A549 (cell line): ENCODE data around the gene GRHL3. TPM values are rescaled to one million over a fixed set of nuclear protein-coding genes. Genes with fewer than 3 reads are reported as not detected.

ENCODE experiments used
- ATAC-seq, 2 experiments: fragments of 200-7000 bp in 1 of 2; fragments of >200 bp in 1 of 2; cut with Nextera tagmentation in 1 of 2; cut with Tn5 transposase in 1 of 2; 3 replicates each; pipeline versions ENCODE4 v1.8.0 to v1.9.1; 2018 to 2020; ENCODE audit warnings: mild to moderate bottlenecking in 1 of 2, moderate library complexity in 1 of 2
- CTCF ChIA-PET: fragments of 300-600 bp; sonication (Branson Sonifier 250); formaldehyde crosslinking; extraction: SDS; loops from one replicate; lab custom pipeline; 2021; ENCODE audit warnings: antibody characterized with exemption, inconsistent platforms; lab: Yijun Ruan, JAX
- POLR2A ChIA-PET: fragments of 350-600 bp; formaldehyde crosslinking; extraction: SDS; loops from one replicate; lab custom pipeline; 2021; ENCODE audit warnings: antibody characterized with exemption, inconsistent platforms; lab: Yijun Ruan, JAX
- DNase-seq, 2 experiments: peaks; one replicate each; pipeline versions ENCODE4 v3.0.0 to v3.0.0-alpha.2; 2011 to 2016; ENCODE audit warnings: low read depth in 1 of 2, low spot score in 1 of 2
- FAIRE-seq: peaks from 2 replicates; lab custom pipeline; 2011; peaks lifted over from hg19 to GRCh38; lab: Jason Lieb, UNC
- H3K27ac ChIP-seq, 2 experiments: fragments of >200 bp; sonication (Bioruptor Twin); formaldehyde crosslinking; 3 replicates each; pipeline ENCODE4 v1.5.1; 2016 to 2017
- H3K4me1 ChIP-seq: fragments of >200 bp; sonication (Bioruptor Twin); formaldehyde crosslinking; 3 replicates; pipeline ENCODE4 v1.6.1; 2016
- H3K4me2 ChIP-seq: fragments of >200 bp; sonication (Bioruptor Twin); formaldehyde crosslinking; 3 replicates; pipeline ENCODE4 v1.6.1; 2016
- H3K4me3 ChIP-seq: fragments of >200 bp; sonication (Bioruptor Twin); formaldehyde crosslinking; 3 replicates; pipeline ENCODE4 v1.5.1; 2016
- H3K9me3 ChIP-seq: fragments of >200 bp; sonication (Bioruptor Twin); formaldehyde crosslinking; 3 replicates; pipeline ENCODE4 v1.6.1; 2016
- BCL3 ChIP-seq: fragments of >200 bp; sonication (Bioruptor Twin); formaldehyde crosslinking; IDR thresholded peaks from 3 replicates; pipeline ENCODE4 v1.6.1; 2016
- CEBPB ChIP-seq, 2 experiments: fragments of >200 bp in 1 of 2; sonication (Bioruptor Twin) in 1 of 2; formaldehyde crosslinking in 1 of 2; IDR thresholded peaks; 2 replicates each; pipeline ENCODE4 v1.6.1; 2012 to 2016
- EP300 ChIP-seq, 2 experiments: fragments of >200 bp; sonication (Bioruptor Twin); formaldehyde crosslinking; IDR thresholded peaks; 2 replicates in 1 of 2; 3 replicates in 1 of 2; pipeline ENCODE4 v1.6.1; 2016 to 2017
- FOSL2 ChIP-seq, 2 experiments: fragments of 450-650 bp in 1 of 2; fragments of >200 bp in 1 of 2; sonication (Bioruptor Twin) in 1 of 2; formaldehyde crosslinking; IDR thresholded peaks; 2 replicates each; pipeline versions ENCODE4 v1.5.0 to v1.6.1; 2016 to 2020; ENCODE audit warnings: mild to moderate bottlenecking in 1 of 2, moderate library complexity in 1 of 2
- FOXS1 ChIP-seq: fragments of 250-450 bp; sonication (Bioruptor Pico); IDR thresholded peaks from 2 replicates; pipeline ENCODE4 v1.5.0; 2020; ENCODE audit warnings: mild to moderate bottlenecking, moderate library complexity
- GATA3 ChIP-seq: IDR thresholded peaks from 2 replicates; pipeline ENCODE4 v1.6.1; 2012; ENCODE audit warnings: borderline replicate concordance
- HES2 ChIP-seq: fragments of >200 bp; sonication (Bioruptor Twin); formaldehyde crosslinking; IDR thresholded peaks from 2 replicates; pipeline ENCODE4 v1.6.1; 2016
- HEYL ChIP-seq: fragments of 250-450 bp; sonication (Bioruptor Pico); IDR thresholded peaks from 2 replicates; pipeline ENCODE4 v1.8.0; 2021; ENCODE audit warnings: mild to moderate bottlenecking, moderate library complexity
- HOXA7 ChIP-seq: fragments of 250-450 bp; sonication (Bioruptor Pico); IDR thresholded peaks from 2 replicates; pipeline ENCODE4 v1.5.0; 2020; ENCODE audit warnings: mild to moderate bottlenecking, moderate library complexity
- HOXB5 ChIP-seq: fragments of 250-450 bp; sonication (Bioruptor Pico); IDR thresholded peaks from 2 replicates; pipeline ENCODE4 v1.5.0; 2020; ENCODE audit warnings: mild to moderate bottlenecking, moderate library complexity
- JUN ChIP-seq, 2 experiments: fragments of >200 bp; sonication (Bioruptor Twin); formaldehyde crosslinking; IDR thresholded peaks; 2 replicates in 1 of 2; 3 replicates in 1 of 2; pipeline ENCODE4 v1.6.1; 2016 to 2017
- JUNB ChIP-seq: fragments of >200 bp; sonication (Bioruptor Twin); formaldehyde crosslinking; IDR thresholded peaks from 2 replicates; pipeline ENCODE4 v1.6.1; 2016
- MAFK ChIP-seq: fragments of 450-650 bp; IDR thresholded peaks from 2 replicates; pipeline ENCODE4 v1.6.1; 2014; ENCODE audit not compliant: partially characterized antibody
- MAX ChIP-seq: IDR thresholded peaks from 2 replicates; pipeline ENCODE4 v1.6.1; 2012
- NFE2L2 ChIP-seq: fragments of 150-350 bp; conservative IDR thresholded peaks from 2 replicates; pipeline ENCODE4 v1.6.1; 2014; ENCODE audit warnings: low read length
- NPAS2 ChIP-seq: fragments of 250-450 bp; sonication (Bioruptor Pico); IDR thresholded peaks from 2 replicates; pipeline ENCODE4 v1.8.0; 2022; ENCODE audit warnings: mild to moderate bottlenecking, moderate library complexity, borderline replicate concordance
- NR3C1 ChIP-seq: fragments of >200 bp; sonication (Bioruptor Twin); formaldehyde crosslinking; IDR thresholded peaks from 3 replicates; pipeline ENCODE4 v1.6.1; 2017
- RAD21 ChIP-seq, 2 experiments: fragments of >200 bp in 1 of 2; sonication (Bioruptor Twin) in 1 of 2; formaldehyde crosslinking in 1 of 2; IDR thresholded peaks in 1 of 2; conservative IDR thresholded peaks in 1 of 2; 2 replicates in 1 of 2; 3 replicates in 1 of 2; pipeline ENCODE4 v1.6.1; 2012 to 2018; ENCODE audit warnings: inconsistent platforms in 1 of 2
- REST ChIP-seq: fragments of 200-600 bp; sonication (generic); IDR thresholded peaks from 2 replicates; pipeline ENCODE4 v1.6.1; 2016; ENCODE audit warnings: antibody characterized with exemption, mild to moderate bottlenecking, moderate library complexity
- SMC3 ChIP-seq: fragments of >200 bp; sonication (Bioruptor Twin); formaldehyde crosslinking; IDR thresholded peaks from 3 replicates; pipeline ENCODE4 v1.6.1; 2018; ENCODE audit warnings: inconsistent platforms
- ZC3H11A ChIP-seq: fragments of 450-650 bp; IDR thresholded peaks from 2 replicates; pipeline ENCODE4 v1.6.1; 2014; ENCODE audit warnings: antibody characterized with exemption, mild to moderate bottlenecking
- ZSCAN20 ChIP-seq: fragments of 250-450 bp; sonication (Bioruptor Pico); IDR thresholded peaks from 2 replicates; pipeline ENCODE4 v1.8.0; 2022; ENCODE audit warnings: mild to moderate bottlenecking, moderate library complexity
- WGBS: methylation state at CpG from one replicate; pipeline ENCODE4 v1.1.6; 2017; ENCODE audit errors: missing lambda C conversion rate; 5-methylcytosine and 5-hydroxymethylcytosine counted together
- polyA plus RNA-seq, 4 experiments: library from polyadenylated mRNA; depleted of rRNA in 3 of 4; stranded (reverse); fragments of >200 nt; fragmentation: RNase III in 1 of 4; extraction: RNeasy Plus Mini Kit Qiagen cat#74134 plus additional on column Dnase treatment in 1 of 4; gene quantifications; 2 replicates in 3 of 4; 3 replicates in 1 of 4; pipeline ENCODE4 v1.2.3, GENCODE V29; 2011 to 2017

GRHL3 gene
- polyA plus RNA-seq, 2 of the 4 experiments (the other 2 are of a cell fraction), result 0.58 to 1.6 TPM

- peaks cover 68% of the 10 kb centered on the region for H3K4me1 ChIP-seq
- ChIA-PET CTCF (interaction anchor here (0.9 to 7.8 kb wide), 8 partner anchors 14 to 99 kb away, joined by 3 to 52 read pairs (median 4); no protein-coding TSS in a partner anchor), POLR2A (interaction anchor here (0.6 to 1.8 kb wide), 4 partner anchors 10 to 495 kb away, joined by 3 to 14 read pairs (median 5); no protein-coding TSS in a partner anchor)
- FAIRE-seq (peak; percentile 54), DNase-seq (peak; percentile 56 to 96), ATAC-seq (peak; percentile 74 to 84)
- no peak overlapping the region for H3K4me3 ChIP-seq
- no peaks in the 10 kb centered on the region for H3K9me3 ChIP-seq
- H3K4me2 ChIP-seq, result peak overlapping the region; percentile 73
- TF ChIP-seq EP300 (IDR thresholded peaks at IDR 0.05) (peak; percentile 61 to 67; a peak in 3 of 5 replicates), FOXS1 (no peak), RAD21 (conservative IDR thresholded peaks at IDR 0.05 in 1 of 2, IDR thresholded peaks at IDR 0.05 in 1 of 2) (peak; percentile 13 to 23; a peak in 2 of 5 replicates), GATA3 (peak; percentile 76), REST (no peak), ZC3H11A (no peak), CEBPB (IDR thresholded peaks at IDR 0.05) (peak; percentile 93 to 98), FOSL2 (IDR thresholded peaks at IDR 0.05) (peak; percentile 92), FOSL2 (CRISPR knock-in tag; IDR thresholded peaks at IDR 0.05) (peak; percentile 97), JUNB (peak; percentile 88), HES2 (peak; percentile 72; the same call in 1 of the 2 replicates), HEYL (CRISPR knock-in tag) (peak; percentile 88), JUN (IDR thresholded peaks at IDR 0.05) (peak; percentile 87 to 88; a peak in 4 of 5 replicates), NPAS2 (CRISPR knock-in tag) (no peak), BCL3 (peak; percentile 84; the same call in 2 of the 3 replicates), MAFK (peak; percentile 95), HOXB5 (CRISPR knock-in tag) (peak; percentile 28; the same call in 1 of the 2 replicates), SMC3 (peak; percentile 24; the same call in 1 of the 3 replicates), ZSCAN20 (CRISPR knock-in tag) (peak; percentile 78; the same call in 1 of the 2 replicates), NFE2L2 (peak; percentile 81), MAX (0 out of 2 replicates have a peak, but pooled peaks have one; percentile 15), HOXA7 (CRISPR knock-in tag) (no peak), NR3C1 (no peak)
- WGBS, result 28% methylated on average over 9 of the region's 9 CpGs
- peak overlapping the region; percentile 93 to 98 for H3K27ac ChIP-seq
Observed at GRCh38 chr1:24294228-24294672, 24.9 kb upstream of the GRHL3 start.
